GM12878 (cell line): ENCODE results near the gene AGBL4. TPM values are rescaled to one million over a fixed set of nuclear protein-coding genes. Genes with fewer than 3 reads are reported as not detected.

ENCODE experiments used
- ATAC-seq: fragments of 200-7000 bp; cut with Tn5 transposase; 3 replicates; pipeline ENCODE4 v1.9.1; 2020; ENCODE audit warnings: mild to moderate bottlenecking, moderate library complexity
- BruUV-seq: library from RNA; stranded (reverse); fragments of 400-500 nt; replicated peaks from 2 replicates; lab custom pipeline; 2021; lab: Mats Ljungman, UMichigan
- CTCF ChIA-PET: fragments of 300-600 bp; sonication (Branson Sonifier 250); formaldehyde crosslinking; extraction: SDS; loops from one replicate; lab custom pipeline; 2021; ENCODE audit warnings: inconsistent platforms; lab: Yijun Ruan, JAX
- POLR2A ChIA-PET: fragments of 350-600 bp; formaldehyde crosslinking; extraction: SDS; loops from one replicate; lab custom pipeline; 2021; ENCODE audit warnings: inconsistent platforms; lab: Charles Lee
- RAD21 ChIA-PET: fragments of 300-600 bp; sonication (Branson Sonifier 250); formaldehyde crosslinking; loops from one replicate; lab custom pipeline; 2023; ENCODE audit warnings: antibody characterized with exemption; ENCODE audit not compliant: unreplicated experiment; lab: Charles Lee
- SMC1A ChIA-PET: fragments of 300-600 bp; sonication (Branson Sonifier 250); formaldehyde crosslinking; loops from one replicate; lab custom pipeline; 2023; ENCODE audit not compliant: unreplicated experiment, uncharacterized antibody; lab: Charles Lee
- DNase-seq: peaks from one replicate; pipeline ENCODE4 v3.0.0-alpha.2; 2011; ENCODE audit warnings: low read depth, low spot score
- FAIRE-seq: peaks from 3 replicates; lab custom pipeline; 2011; peaks lifted over from hg19 to GRCh38; lab: Jason Lieb, UNC
- H2AFZ ChIP-seq: 2 replicates; pipeline ENCODE4 v1.6.0; 2011; ENCODE audit warnings: low read depth, low read length, control low read depth; ENCODE audit not compliant: control insufficient read depth
- H3K27ac ChIP-seq: 2 replicates; pipeline ENCODE4 v1.5.1; 2011; ENCODE audit warnings: control low read depth; ENCODE audit not compliant: control insufficient read depth, insufficient read depth
- H3K27me3 ChIP-seq, 2 experiments: replicated peaks in 1 of 2; 2 replicates each; pipeline versions ENCODE4 v1.6.0 to v1.6.1; 2011; ENCODE audit warnings: low read length in 1 of 2; ENCODE audit not compliant: control insufficient read depth in 2 of 2, insufficient read depth in 2 of 2
- H3K36me3 ChIP-seq, 2 experiments: 2 replicates each; pipeline ENCODE4 v1.5.1; 2011; ENCODE audit warnings: low read length in 1 of 2; ENCODE audit not compliant: control insufficient read depth in 2 of 2, insufficient read depth in 2 of 2
- H3K4me1 ChIP-seq: 2 replicates; pipeline ENCODE4 v1.6.1; 2011; ENCODE audit warnings: mild to moderate bottlenecking, low read length, moderate library complexity, mixed read lengths; ENCODE audit not compliant: control insufficient read depth, insufficient read depth
- H3K4me2 ChIP-seq: 2 replicates; pipeline ENCODE4 v1.6.0; 2011; ENCODE audit warnings: control low read depth; ENCODE audit not compliant: control insufficient read depth, insufficient read depth
- H3K4me3 ChIP-seq: fragments of 200-600 bp; sonication (generic); 2 replicates; pipeline ENCODE4 v1.5.1; 2016
- H3K79me2 ChIP-seq: 2 replicates; pipeline ENCODE4 v1.6.0; 2011; ENCODE audit warnings: low read length; ENCODE audit not compliant: control insufficient read depth, insufficient read depth
- H3K9ac ChIP-seq: 2 replicates; pipeline ENCODE4 v1.8.0; 2011; ENCODE audit warnings: low read length, control low read depth, mixed read lengths; ENCODE audit not compliant: control insufficient read depth, insufficient read depth
- H3K9me3 ChIP-seq: replicated peaks from 3 replicates; pipeline ENCODE4 v1.5.1; 2011; ENCODE audit warnings: mild to moderate bottlenecking, low read length; ENCODE audit not compliant: control insufficient read depth, insufficient read depth
- H4K20me1 ChIP-seq: 2 replicates; pipeline ENCODE4 v1.6.0; 2011; ENCODE audit not compliant: control insufficient read depth, insufficient read depth
- BMI1 ChIP-seq: fragments of 450-650 bp; IDR thresholded peaks from 2 replicates; pipeline ENCODE4 v1.6.1; 2016; ENCODE audit warnings: mild to moderate bottlenecking, moderate library complexity, borderline replicate concordance
- FOXK2 ChIP-seq: fragments of 450-650 bp; IDR thresholded peaks from 2 replicates; pipeline ENCODE4 v1.6.1; 2017; ENCODE audit warnings: mild to moderate bottlenecking, moderate library complexity
- GABPA ChIP-seq: IDR thresholded peaks from 2 replicates; pipeline ENCODE4 v1.6.1; 2014; ENCODE audit warnings: antibody characterized with exemption, low read depth, mild to moderate bottlenecking, inconsistent platforms
- HCFC1 ChIP-seq: fragments of 150-350 bp; IDR thresholded peaks from 2 replicates; pipeline ENCODE4 v1.6.1; 2014; ENCODE audit warnings: low read length
- HDAC6 ChIP-seq: fragments of 200-600 bp; sonication (generic); IDR thresholded peaks from one replicate; pipeline ENCODE4 v1.8.0; 2017; ENCODE audit warnings: antibody characterized with exemption; ENCODE audit not compliant: unreplicated experiment
- MEF2A ChIP-seq: IDR thresholded peaks from 2 replicates; pipeline ENCODE4 v1.6.1; 2011; ENCODE audit warnings: low read depth, mild to moderate bottlenecking, low read length, moderate library complexity; ENCODE audit not compliant: insufficient read depth
- NFYA ChIP-seq: IDR thresholded peaks from 2 replicates; pipeline ENCODE4 v1.6.1; 2011; ENCODE audit warnings: low read depth, mild to moderate bottlenecking, low read length, improper control_type of control experiment, borderline replicate concordance
- PAX5 ChIP-seq: IDR thresholded peaks from 2 replicates; pipeline ENCODE4 v1.6.1; 2011; ENCODE audit warnings: low read depth, low read length, borderline replicate concordance
- RB1 ChIP-seq: fragments of 450-650 bp; formaldehyde crosslinking; IDR thresholded peaks from 2 replicates; pipeline ENCODE4 v1.6.1; 2017; ENCODE audit warnings: mild to moderate bottlenecking, borderline replicate concordance
- RFX5 ChIP-seq: IDR thresholded peaks from 2 replicates; pipeline ENCODE4 v1.6.1; 2011; ENCODE audit warnings: low read depth, low read length, improper control_type of control experiment
- SIX5 ChIP-seq: IDR thresholded peaks from 2 replicates; pipeline ENCODE4 v1.6.1; 2011; ENCODE audit warnings: mild to moderate bottlenecking, low read depth, low read length, moderate library complexity; ENCODE audit not compliant: severe bottlenecking
- SMARCA5 ChIP-seq: fragments of 450-650 bp; IDR thresholded peaks from 2 replicates; pipeline ENCODE4 v1.6.1; 2017; ENCODE audit warnings: mild to moderate bottlenecking
- ZNF24 ChIP-seq: fragments of 450-650 bp; IDR thresholded peaks from 2 replicates; pipeline ENCODE4 v1.6.1; 2017; ENCODE audit warnings: antibody characterized with exemption, mild to moderate bottlenecking
- WGBS: methylation state at CpG from one replicate; pipeline ENCODE4 v1.1.6; 2016; ENCODE audit warnings: low lambda C conversion rate; ENCODE audit not compliant: insufficient replicate concordance, insufficient coverage; ENCODE audit errors: missing lambda C conversion rate; 5-methylcytosine and 5-hydroxymethylcytosine counted together
- in situ Hi-C: fragments of 300-500 bp; cut with MboI; formaldehyde crosslinking; loops from 9 replicates; pipeline ENCODE4 v1.14.3; 2018; ENCODE audit warnings: mixed read lengths
- intact Hi-C: fragments of 100-400 bp; cut with micrococcal nuclease; formaldehyde crosslinking; loops from one replicate; pipeline ENCODE4 v1.14.2; 2022; ENCODE audit not compliant: unreplicated experiment
- polyA plus RNA-seq, 11 experiments: library from polyadenylated mRNA; depleted of rRNA in 4 of 11; unstranded in 6 of 11; stranded (reverse) in 5 of 11; fragments of >200 nt; fragmentation: Nextera tagmentation in 4 of 11; fragmentation: Illumina TruSeq in 1 of 11; extraction: Ambion mirVana in 4 of 11; extraction: Trizol in 1 of 11; gene quantifications; 1 replicate in 1 of 11; 2 replicates in 10 of 11; pipeline versions ENCODE4 v1.2.1 to v1.2.3, GENCODE V29; 2011 to 2016; ENCODE audit warnings: inconsistent platforms in 2 of 11, missing spikeins in 2 of 11, low read depth in 1 of 11
- total RNA-seq, 4 experiments: library from RNA; depleted of rRNA in 3 of 4; stranded (reverse); fragments of >200 nt in 3 of 4; fragmentation: Illumina TruSeq in 1 of 4; extraction: Trizol in 1 of 4; gene quantifications; 2 replicates each; pipeline versions ENCODE4 v1.2.1 to v1.2.3, GENCODE V29; 2013 to 2021
- TF ChIP-seq, protein P1 (sequence below): fragments of 450-650 bp; IDR thresholded peaks from 2 replicates; pipeline ENCODE4 v1.6.1; 2018; ENCODE audit warnings: borderline replicate concordance, mild to moderate bottlenecking; ENCODE audit not compliant: partially characterized antibody
- TF ChIP-seq, protein P2 (sequence below): IDR thresholded peaks from 2 replicates; pipeline ENCODE4 v1.6.1; 2012; ENCODE audit warnings: low read depth, low read length, improper control_type of control experiment
- TF ChIP-seq, protein P3 (sequence below): fragments of 450-650 bp; conservative IDR thresholded peaks from 2 replicates; pipeline ENCODE4 v1.6.1; 2017; ENCODE audit warnings: mild to moderate bottlenecking, moderate library complexity

AGBL4 gene
- total and polyA plus RNA-seq, 10 of the 15 experiments (the other 5 are each of a cell fraction or from before 2014, with no cell fraction given), result 0.31 TPM; not detected in 9

DNA sequence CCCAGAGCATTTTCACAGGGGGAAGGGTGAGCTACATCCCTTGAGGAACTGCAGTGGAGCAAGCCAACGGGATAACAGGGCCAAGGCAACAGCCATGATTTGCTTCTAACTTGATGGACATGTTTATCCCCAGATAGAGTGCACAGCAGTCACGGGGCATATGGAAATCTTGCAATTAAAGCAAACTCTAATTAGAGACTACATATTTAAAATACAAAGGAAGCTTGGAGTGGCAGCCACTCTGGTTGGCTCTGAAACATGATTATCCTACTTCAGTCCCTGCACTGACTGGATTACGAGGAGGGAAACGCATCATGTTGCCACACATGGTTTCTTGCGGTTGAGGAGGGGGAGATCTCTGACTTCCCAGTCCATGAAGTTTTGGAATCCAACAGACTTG lies 1307.8 kb downstream of the AGBL4 start:
- DNase-seq, result no peak
- RAD21 ChIA-PET, result no interaction called here
- no peak for ATAC-seq
- Histone ChIP-seq H3K4me1 (no peaks in the 10 kb centered on the region), H4K20me1 (no peaks in the 10 kb centered on the region; the same call in 1 of the 2 replicates), H3K36me3 (no peaks in the 10 kb centered on the region)
- CTCF ChIA-PET, result no interaction called here
- no TSS peak for BruUV-seq
- TF ChIP-seq PAX5 (no peak), GABPA (no peak), MEF2A (no peak), HDAC6 (no peak), ZNF24 (no peak), SIX5 (no peak), RB1 (no peak), HCFC1 (no peak), BMI1 (no peak), SMARCA5 (no peak), RFX5 (no peak), FOXK2 (no peak), NFYA (no peak)
- TF ChIP-seq, protein P1, sequence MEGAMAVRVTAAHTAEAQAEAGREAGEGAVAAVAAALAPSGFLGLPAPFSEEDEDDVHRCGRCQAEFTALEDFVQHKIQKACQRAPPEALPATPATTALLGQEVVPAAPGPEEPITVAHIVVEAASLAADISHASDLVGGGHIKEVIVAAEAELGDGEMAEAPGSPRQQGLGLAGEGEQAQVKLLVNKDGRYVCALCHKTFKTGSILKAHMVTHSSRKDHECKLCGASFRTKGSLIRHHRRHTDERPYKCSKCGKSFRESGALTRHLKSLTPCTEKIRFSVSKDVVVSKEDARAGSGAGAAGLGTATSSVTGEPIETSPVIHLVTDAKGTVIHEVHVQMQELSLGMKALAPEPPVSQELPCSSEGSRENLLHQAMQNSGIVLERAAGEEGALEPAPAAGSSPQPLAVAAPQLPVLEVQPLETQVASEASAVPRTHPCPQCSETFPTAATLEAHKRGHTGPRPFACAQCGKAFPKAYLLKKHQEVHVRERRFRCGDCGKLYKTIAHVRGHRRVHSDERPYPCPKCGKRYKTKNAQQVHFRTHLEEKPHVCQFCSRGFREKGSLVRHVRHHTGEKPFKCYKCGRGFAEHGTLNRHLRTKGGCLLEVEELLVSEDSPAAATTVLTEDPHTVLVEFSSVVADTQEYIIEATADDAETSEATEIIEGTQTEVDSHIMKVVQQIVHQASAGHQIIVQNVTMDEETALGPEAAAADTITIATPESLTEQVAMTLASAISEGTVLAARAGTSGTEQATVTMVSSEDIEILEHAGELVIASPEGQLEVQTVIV, result no peak
- TF ChIP-seq, protein P2, sequence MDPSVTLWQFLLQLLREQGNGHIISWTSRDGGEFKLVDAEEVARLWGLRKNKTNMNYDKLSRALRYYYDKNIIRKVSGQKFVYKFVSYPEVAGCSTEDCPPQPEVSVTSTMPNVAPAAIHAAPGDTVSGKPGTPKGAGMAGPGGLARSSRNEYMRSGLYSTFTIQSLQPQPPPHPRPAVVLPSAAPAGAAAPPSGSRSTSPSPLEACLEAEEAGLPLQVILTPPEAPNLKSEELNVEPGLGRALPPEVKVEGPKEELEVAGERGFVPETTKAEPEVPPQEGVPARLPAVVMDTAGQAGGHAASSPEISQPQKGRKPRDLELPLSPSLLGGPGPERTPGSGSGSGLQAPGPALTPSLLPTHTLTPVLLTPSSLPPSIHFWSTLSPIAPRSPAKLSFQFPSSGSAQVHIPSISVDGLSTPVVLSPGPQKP, result no peak
- TF ChIP-seq, protein P3, sequence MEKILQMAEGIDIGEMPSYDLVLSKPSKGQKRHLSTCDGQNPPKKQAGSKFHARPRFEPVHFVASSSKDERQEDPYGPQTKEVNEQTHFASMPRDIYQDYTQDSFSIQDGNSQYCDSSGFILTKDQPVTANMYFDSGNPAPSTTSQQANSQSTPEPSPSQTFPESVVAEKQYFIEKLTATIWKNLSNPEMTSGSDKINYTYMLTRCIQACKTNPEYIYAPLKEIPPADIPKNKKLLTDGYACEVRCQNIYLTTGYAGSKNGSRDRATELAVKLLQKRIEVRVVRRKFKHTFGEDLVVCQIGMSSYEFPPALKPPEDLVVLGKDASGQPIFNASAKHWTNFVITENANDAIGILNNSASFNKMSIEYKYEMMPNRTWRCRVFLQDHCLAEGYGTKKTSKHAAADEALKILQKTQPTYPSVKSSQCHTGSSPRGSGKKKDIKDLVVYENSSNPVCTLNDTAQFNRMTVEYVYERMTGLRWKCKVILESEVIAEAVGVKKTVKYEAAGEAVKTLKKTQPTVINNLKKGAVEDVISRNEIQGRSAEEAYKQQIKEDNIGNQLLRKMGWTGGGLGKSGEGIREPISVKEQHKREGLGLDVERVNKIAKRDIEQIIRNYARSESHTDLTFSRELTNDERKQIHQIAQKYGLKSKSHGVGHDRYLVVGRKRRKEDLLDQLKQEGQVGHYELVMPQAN, result no peak
- TF ChIP-seq, all 136 proteins: peak for 0
- ChIA-PET POLR2A (no interaction called here), SMC1A (no interaction called here)
- Histone ChIP-seq H3K79me2 (no peaks in the 10 kb centered on the region), H3K4me2 (no peak overlapping the region), H2AFZ (no peak overlapping the region), H3K9ac (no peak overlapping the region), H3K4me3 (no peak overlapping the region), H3K27me3 (no peaks in the 10 kb centered on the region; a peak in 1 of 4 replicates), H3K9me3 (no peaks in the 10 kb centered on the region), H3K27ac (no peak overlapping the region)
- intact Hi-C loops (no loop called here), in situ Hi-C loops (no loop called here)
- no peak for FAIRE-seq
- 42% methylated on average over 5 of the region's 5 CpGs for WGBS
